Ovary (tissue), 3 donors: ENCODE measurements around the gene CELA2A.
"Not testable (repeated sequence)": the region's sequence is repeated elsewhere in the genome, so short reads cannot be mapped to it uniquely, and the experiment has no call there.

Source experiments
- EP300 ChIP-seq: sonication (generic); formaldehyde crosslinking; IDR thresholded peaks from one replicate; pipeline ENCODE4 v1.6.1; 2017; ENCODE audit warnings: antibody characterized with exemption
- TF ChIP-seq, protein P1 (sequence below), 3 donors: fragments of 450-650 bp in 2 of 3; fragments of 200-600 bp in 1 of 3; IDR thresholded peaks; one replicate each; pipeline versions ENCODE4 v1.5.1 to v1.8.0; 2016 to 2022; ENCODE audit warnings: antibody characterized with exemption in 3 of 3, mild to moderate bottlenecking in 1 of 3
- donor health status: DM: no; HTN: no; CAD: no.

DNA sequence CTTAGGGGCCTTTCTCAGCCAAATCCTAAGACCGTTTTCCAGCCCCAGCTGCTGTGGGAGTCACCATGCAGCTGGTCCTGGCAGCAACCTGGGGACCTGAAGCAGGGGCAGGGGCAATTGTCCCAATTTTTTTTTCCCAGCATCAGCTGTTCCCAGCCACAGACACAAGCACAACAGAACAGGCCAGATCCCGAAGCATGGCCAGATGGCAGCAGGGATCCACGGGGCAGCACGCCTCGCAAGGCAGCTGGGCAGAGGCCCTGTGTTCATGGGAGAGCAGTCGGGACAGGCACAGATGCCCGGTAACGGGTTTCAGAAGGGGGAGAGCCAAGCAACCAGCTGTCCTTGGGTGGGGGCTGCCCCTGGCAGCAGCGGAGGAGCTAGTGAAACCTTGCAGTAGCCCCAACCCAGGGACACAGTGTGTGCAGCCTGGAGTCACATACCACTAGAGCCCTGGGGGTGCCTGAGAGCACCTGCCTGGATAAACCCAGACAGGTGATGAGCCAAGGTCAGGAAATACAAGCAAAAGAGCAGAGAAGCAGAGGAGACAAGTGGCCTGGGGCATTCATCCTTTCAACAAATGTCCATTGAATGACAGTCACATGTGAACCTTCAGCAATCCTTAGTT is 13.4 kb downstream of the CELA2A start:
- not testable (repeated sequence) for TF ChIP-seq EP300
- TF ChIP-seq, protein P1, sequence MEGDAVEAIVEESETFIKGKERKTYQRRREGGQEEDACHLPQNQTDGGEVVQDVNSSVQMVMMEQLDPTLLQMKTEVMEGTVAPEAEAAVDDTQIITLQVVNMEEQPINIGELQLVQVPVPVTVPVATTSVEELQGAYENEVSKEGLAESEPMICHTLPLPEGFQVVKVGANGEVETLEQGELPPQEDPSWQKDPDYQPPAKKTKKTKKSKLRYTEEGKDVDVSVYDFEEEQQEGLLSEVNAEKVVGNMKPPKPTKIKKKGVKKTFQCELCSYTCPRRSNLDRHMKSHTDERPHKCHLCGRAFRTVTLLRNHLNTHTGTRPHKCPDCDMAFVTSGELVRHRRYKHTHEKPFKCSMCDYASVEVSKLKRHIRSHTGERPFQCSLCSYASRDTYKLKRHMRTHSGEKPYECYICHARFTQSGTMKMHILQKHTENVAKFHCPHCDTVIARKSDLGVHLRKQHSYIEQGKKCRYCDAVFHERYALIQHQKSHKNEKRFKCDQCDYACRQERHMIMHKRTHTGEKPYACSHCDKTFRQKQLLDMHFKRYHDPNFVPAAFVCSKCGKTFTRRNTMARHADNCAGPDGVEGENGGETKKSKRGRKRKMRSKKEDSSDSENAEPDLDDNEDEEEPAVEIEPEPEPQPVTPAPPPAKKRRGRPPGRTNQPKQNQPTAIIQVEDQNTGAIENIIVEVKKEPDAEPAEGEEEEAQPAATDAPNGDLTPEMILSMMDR (IDR thresholded peaks at IDR 0.05) = not testable (repeated sequence)
